GM10248 (cell line): ENCODE results near the gene TBX15.

Experiments used
- CTCF ChIA-PET: fragments of 300-600 bp; sonication (Branson Sonifier 250); formaldehyde crosslinking; extraction: SDS; loops from one replicate; lab custom pipeline; 2021; ENCODE audit warnings: antibody characterized with exemption; lab: Yijun Ruan, JAX
- POLR2A ChIA-PET: fragments of 350-650 bp; sonication (Branson Sonifier 250); formaldehyde crosslinking; extraction: SDS; loops from one replicate; lab custom pipeline; 2020; ENCODE audit warnings: antibody characterized with exemption; lab: Yijun Ruan, JAX
- DNase-seq: peaks from one replicate; pipeline ENCODE4 v3.0.0; 2012; ENCODE audit errors: extremely low spot score
- TF ChIP-seq, protein P1 (sequence below): IDR thresholded peaks from 2 replicates; pipeline ENCODE4 v1.5.1; 2012; ENCODE audit warnings: mild to moderate bottlenecking, low read depth; ENCODE audit errors: extremely low read depth, missing control alignments, control extremely low read depth

TBX15 gene

DNA sequence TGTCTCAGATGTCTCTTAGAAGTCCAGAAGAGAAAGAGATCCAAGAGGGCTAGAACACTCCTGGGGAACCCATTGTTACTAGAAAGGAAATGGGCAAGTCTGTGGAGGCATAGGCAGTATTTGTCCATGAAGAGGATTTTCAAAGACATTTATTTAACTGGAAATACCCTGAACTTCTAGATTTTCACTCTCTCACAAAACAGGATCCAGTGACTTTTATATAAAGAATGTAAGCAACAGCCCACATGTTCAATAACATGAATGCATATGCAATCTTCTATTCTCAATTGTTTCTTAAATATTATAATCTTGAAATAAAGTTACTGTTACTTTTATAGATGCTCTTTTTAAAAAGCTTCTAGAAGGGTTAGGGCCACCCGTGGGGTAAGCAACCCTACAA lies 53.4 kb downstream of the TBX15 start:
- TF ChIP-seq, protein P1, sequence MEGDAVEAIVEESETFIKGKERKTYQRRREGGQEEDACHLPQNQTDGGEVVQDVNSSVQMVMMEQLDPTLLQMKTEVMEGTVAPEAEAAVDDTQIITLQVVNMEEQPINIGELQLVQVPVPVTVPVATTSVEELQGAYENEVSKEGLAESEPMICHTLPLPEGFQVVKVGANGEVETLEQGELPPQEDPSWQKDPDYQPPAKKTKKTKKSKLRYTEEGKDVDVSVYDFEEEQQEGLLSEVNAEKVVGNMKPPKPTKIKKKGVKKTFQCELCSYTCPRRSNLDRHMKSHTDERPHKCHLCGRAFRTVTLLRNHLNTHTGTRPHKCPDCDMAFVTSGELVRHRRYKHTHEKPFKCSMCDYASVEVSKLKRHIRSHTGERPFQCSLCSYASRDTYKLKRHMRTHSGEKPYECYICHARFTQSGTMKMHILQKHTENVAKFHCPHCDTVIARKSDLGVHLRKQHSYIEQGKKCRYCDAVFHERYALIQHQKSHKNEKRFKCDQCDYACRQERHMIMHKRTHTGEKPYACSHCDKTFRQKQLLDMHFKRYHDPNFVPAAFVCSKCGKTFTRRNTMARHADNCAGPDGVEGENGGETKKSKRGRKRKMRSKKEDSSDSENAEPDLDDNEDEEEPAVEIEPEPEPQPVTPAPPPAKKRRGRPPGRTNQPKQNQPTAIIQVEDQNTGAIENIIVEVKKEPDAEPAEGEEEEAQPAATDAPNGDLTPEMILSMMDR: no peak
- ChIA-PET CTCF (interaction anchor here (1.0 kb wide), 1 partner anchor 10 kb away, joined by 4 read pairs; no protein-coding TSS in a partner anchor), POLR2A (no interaction called here)
- DNase-seq: no peak

DNA sequence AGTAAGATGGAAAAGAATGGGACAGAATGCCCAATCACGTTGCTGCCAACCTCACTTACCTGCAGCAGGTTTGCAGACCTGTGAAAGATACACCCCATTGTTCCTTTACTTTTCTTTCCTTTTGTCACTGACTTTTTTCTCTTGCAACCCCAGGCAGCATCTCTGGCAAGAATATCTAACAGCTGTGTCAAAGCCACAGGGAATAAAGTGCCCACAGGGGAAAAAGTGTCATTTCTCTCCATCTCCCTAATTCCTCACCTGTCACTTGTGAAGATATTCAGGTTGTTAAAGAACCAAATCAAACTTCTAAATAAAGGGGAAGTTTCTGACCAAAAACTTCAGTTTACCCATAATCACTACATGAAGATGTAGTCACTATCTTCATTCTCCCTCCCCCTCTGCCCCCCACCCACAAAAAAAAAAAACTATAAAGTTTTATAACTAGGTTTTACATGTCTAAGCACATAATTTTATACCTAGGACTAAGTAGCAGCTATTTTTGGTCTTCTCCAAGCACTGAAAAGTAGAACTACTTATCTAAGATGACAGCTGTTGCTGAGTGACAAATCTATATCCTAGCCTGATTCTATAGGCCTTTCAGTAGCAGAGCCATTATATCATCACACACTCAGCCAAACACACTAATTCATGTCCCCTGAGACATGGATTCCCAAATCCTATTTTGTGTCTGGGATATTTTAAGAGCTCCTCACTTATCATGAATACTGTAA lies 54.9 kb downstream of the TBX15 start:
- ChIA-PET CTCF (interaction anchor here (1.4 kb wide), 1 partner anchor 16 kb away, joined by 3 read pairs; no protein-coding TSS in a partner anchor), POLR2A (no interaction called here)
- TF ChIP-seq, protein P1: no peak
- no peak for DNase-seq

GRCh38 chr1:118931876-118932275 lies 56.3 kb downstream of the TBX15 start:
- TF ChIP-seq, protein P1: no peak
- ChIA-PET POLR2A (no interaction called here), CTCF (interaction anchor here (1.4 kb wide), 1 partner anchor 8 kb away, joined by 3 read pairs; no protein-coding TSS in a partner anchor)
- no peak for DNase-seq

- DNase-seq: peak; percentile 9
- ChIA-PET CTCF (interaction anchor here (1.0 kb wide), 1 partner anchor 22 kb away, joined by 3 read pairs; no protein-coding TSS in a partner anchor), POLR2A (no interaction called here)
- TF ChIP-seq, protein P1: no peak
These were observed 59.2 kb downstream of the TBX15 start for GRCh38 chr1:118928739-118929554.

GRCh38 chr1:118927427-118928187 lies 60.5 kb downstream of the TBX15 start:
- POLR2A ChIA-PET: no interaction called here
- CTCF ChIA-PET: interaction anchor here (1.0 kb wide), 1 partner anchor 20 kb away, joined by 3 read pairs; no protein-coding TSS in a partner anchor

More at GRCh38 chr1:118927427-118928187, 60.5 kb downstream of the TBX15 start:
- DNase-seq: no peak
- TF ChIP-seq, protein P1: no peak
